ENCODE results near the gene MCTP1.
"Not testable (repeated sequence)": the region's sequence is repeated elsewhere in the genome, so short reads cannot be mapped to it uniquely, and the experiment has no call there.

Gene MCTP1

DNA sequence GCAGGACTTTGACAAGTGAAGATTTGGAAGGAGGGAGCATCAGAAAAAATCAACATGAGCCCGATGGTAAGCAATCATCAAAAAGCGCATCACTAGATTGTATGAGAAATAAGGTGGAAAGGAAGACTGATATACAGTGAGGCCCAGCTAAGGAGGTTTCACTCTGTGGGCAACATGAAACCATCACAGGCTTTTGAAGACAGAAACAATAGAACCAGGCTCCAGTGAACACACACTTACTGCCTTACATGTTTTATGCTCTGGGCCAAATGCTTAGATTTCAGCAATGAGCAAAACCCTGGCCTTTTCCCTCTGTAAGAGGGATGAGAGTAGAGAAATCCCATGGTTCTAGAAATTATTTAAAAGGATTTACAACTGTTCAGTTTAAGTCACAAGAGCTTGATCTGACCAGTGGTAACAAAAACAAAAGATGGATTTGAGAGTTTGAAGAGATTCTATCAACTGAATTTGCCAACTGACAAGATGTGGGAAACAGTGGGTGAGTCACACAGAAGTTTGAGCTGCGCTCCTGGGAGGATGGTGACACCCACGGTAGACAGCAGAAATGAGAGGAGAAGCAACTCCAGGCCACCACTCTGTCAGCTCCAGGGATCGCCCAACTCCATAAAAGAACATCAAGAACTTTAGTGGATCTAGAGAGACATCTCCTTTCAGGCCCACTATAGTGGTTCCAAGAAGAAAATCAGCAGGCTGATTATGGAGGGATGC, 261.8 kb downstream of the MCTP1 start:
- DNase-seq, result no peak

GRCh38 chr5:95020345-95020744, 264.5 kb downstream of the MCTP1 start:
- DNase-seq, result no peak

- DNase-seq, result no peak
Observed at GRCh38 chr5:95018946-95019345, 265.9 kb downstream of the MCTP1 start.

- no peak for DNase-seq
Observed at GRCh38 chr5:95018511-95018910, 266.4 kb downstream of the MCTP1 start.

GRCh38 chr5:95009812-95010211, 275.1 kb downstream of the MCTP1 start:
- no peak for DNase-seq

DNA sequence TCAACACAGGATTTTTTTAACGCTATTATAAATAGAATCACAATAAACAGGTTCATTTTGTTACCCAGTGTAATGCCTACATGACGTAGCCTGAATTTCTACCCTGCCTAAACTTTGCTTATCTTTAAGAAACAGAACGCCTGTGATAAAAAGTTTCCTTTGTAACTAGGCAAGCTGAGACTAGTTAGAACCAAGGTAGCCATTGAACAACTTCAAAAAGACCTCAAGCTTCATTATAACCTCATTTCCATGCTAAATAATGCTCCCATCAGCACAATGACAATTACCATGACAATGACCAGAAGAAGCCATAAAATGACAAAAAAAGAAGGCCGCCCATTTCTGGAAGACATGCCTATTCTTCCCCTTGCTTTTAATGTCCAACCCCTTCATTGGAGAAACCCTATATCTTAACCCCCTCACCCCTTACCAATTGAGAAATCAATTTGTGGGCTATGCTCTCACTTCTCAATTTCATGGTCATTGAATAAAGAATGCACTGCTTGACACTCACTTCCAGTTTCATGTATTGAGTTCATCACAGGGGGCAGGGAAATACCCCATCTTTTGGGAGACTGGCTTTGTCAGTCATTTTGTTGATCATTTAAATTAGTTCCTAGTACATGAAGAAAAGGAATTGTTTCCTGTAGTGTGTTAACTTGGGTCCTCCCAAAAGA, 276.8 kb downstream of the MCTP1 start:
- DNase-seq, result no peak

GRCh38 chr5:95005811-95006210, 279.1 kb downstream of the MCTP1 start:
- no peak for DNase-seq

- DNase-seq, result no peak
Observed at GRCh38 chr5:94998670-94999069, 286.2 kb downstream of the MCTP1 start.

DNA sequence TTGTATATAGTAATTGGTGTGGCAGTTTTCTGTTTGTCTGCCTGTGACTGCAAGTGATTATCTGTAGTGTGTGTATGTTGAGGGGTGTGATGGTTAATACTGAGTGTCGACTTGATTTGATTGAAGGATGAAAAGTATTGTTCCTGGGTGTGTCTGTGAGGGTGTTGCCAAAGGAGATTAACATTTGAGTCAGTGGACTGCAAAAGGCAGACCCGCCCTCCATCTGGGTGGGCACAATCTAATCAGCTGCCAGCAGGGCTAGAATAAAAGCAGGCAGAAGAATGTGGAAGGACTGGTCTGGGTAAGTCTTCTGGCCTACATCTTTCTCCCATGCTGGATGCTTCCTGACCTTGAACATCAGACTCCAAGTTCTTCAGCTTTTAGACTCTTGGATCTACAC, 290.4 kb downstream of the MCTP1 start:
- DNase-seq, result not testable (repeated sequence)

- DNase-seq, result no peak
Observed at GRCh38 chr5:94993491-94993890, 291.4 kb downstream of the MCTP1 start.

DNA sequence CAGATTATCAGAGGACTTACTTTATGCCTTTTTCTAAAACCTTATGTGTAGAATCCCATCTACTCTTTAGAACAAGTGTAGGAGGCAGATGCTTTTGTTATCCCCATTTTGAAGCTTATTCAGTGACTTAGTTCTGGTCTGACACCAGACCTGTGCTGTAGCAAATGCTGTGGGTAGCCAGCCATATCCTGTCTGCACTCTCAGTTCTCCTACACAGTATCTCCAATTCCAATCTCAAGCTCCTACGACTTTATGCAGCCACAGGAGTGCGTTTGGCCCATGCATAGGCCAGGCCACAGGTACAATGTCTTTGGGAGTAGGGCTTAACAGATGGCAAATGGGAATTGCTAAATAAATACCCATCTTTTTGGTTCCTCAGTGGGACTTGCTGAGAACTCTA, 292.6 kb downstream of the MCTP1 start:
- no peak for DNase-seq

GRCh38 chr5:94983861-94984535, 300.9 kb downstream of the MCTP1 start:
- no peak for DNase-seq

- no peak for DNase-seq
Observed at GRCh38 chr5:94977437-94977836, 307.5 kb downstream of the MCTP1 start.

DNA sequence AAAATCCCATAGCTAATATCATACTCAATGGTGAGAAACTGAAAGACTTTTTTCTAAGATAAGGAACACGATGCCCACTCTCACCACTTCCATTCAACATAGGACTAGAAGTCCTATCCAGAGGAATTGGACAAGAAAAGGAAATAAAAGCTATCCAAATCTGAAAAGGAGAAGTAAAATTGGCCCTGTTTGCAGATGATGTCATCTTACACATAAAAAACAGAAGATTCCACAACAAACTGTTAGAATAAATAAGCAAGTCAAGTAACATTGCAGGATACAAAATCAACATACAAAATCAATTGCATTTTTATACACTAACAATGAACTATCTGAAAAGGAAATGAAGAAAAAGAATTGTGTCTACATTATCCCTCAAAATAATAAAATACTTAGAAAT, 308.0 kb downstream of the MCTP1 start:
- no peak for DNase-seq

GRCh38 chr5:94972268-94972667, 312.6 kb downstream of the MCTP1 start:
- no peak for DNase-seq

GRCh38 chr5:94969174-94969573, 315.7 kb downstream of the MCTP1 start:
- peak; percentile 19 for DNase-seq

GRCh38 chr5:94968507-94969095, 316.3 kb downstream of the MCTP1 start:
- peak; percentile 60 for DNase-seq

GRCh38 chr5:94967525-94967924, 317.4 kb downstream of the MCTP1 start:
- no peak for DNase-seq

GRCh38 chr5:94959279-94959678, 325.6 kb downstream of the MCTP1 start:
- DNase-seq, result not testable (repeated sequence)

DNA sequence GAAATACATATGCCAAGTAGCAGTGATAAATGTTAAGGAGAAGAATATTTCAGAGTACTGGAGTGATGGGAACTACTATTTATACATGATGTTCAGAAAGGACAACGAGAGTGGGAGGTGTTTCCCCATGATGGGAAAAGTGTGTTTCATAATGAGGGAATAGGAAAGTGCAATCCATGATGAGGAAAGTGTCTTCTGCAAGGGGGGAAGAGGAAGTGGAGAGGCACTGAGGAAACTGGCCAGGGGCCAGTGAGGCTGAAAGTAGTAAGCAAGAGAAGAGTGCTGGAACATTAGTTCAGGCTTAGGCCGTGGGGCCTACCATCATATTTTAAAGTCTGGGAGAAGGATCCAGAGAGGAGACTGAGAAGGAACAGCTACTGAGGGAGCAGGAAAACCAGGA, 339.2 kb downstream of the MCTP1 start:
- no peak for DNase-seq

GRCh38 chr5:94944160-94944559, 340.7 kb downstream of the MCTP1 start:
- no peak for DNase-seq

DNA sequence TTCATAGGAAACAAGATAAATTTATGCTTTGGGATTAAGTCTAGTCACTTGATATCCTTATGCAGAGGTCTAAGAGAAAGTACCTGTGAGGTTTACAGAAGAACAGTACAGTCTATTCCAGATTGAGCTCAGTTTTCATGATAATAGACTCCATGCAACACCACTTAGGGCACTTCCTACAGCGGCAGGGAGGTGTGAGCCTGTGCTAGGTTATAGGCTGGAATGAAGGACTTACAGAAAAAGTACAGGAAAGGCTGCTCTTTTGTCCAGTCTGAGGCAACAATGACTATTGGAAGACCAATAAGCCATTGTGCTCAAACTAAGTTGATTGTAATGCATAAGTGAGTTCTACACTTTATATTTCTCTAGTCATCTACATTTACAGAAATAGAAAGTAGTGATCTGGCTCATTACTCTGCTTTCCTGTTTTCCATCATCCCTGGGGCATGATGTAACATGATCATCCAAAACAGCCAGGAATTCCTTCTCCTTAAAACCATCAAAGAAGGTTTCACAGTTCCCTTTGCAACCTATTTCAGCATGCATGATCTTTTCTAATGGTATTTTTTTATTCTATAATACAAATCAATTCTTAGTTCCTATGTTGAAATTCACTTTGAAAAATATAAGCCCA, 343.7 kb downstream of the MCTP1 start:
- no peak for DNase-seq

GRCh38 chr5:94932259-94932658, 352.6 kb downstream of the MCTP1 start:
- DNase-seq, result no peak

All from NCI-H748 treated with DMSO at 0.1 percent for 48 hours (cell line).